OCI-LY7 (cell line): ENCODE measurements around the gene ARPC5L.

Source experiments
- EZH2phosphoT487 ChIP-seq: fragments of 200-600 bp; sonication (generic); IDR thresholded peaks from 2 replicates; pipeline ENCODE4 v1.6.1; 2018; ENCODE audit warnings: low read depth, borderline replicate concordance, mild to moderate bottlenecking, mixed run types, antibody characterized with exemption, low read length, moderate library complexity, mixed read lengths
- TF ChIP-seq, protein P1 (sequence below): fragments of 200-600 bp; sonication (generic); conservative IDR thresholded peaks from 2 replicates; pipeline ENCODE4 v1.5.1; 2014; ENCODE audit warnings: mild to moderate bottlenecking, antibody characterized with exemption, low read length, moderate library complexity, mixed read lengths

DNA sequence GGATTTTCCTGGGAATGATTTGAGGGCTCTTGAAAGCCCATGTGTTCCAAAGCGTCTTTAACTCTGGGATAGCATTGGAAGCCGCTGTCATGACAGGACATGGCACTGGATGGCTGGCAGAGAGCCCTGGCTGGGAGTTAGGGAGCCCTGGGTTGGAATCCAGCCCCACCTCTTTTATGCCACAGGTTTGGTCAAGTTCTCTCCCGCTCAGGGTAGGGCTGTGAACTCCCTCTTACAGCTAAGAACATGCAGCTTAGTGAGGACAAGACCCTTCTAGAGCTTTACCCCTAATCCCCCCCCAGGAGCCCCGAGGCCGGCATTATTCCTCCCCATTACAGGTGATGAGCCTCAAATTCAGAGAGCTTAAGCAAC lies 47.8 kb upstream of the ARPC5L start:
- TF ChIP-seq, protein P1, sequence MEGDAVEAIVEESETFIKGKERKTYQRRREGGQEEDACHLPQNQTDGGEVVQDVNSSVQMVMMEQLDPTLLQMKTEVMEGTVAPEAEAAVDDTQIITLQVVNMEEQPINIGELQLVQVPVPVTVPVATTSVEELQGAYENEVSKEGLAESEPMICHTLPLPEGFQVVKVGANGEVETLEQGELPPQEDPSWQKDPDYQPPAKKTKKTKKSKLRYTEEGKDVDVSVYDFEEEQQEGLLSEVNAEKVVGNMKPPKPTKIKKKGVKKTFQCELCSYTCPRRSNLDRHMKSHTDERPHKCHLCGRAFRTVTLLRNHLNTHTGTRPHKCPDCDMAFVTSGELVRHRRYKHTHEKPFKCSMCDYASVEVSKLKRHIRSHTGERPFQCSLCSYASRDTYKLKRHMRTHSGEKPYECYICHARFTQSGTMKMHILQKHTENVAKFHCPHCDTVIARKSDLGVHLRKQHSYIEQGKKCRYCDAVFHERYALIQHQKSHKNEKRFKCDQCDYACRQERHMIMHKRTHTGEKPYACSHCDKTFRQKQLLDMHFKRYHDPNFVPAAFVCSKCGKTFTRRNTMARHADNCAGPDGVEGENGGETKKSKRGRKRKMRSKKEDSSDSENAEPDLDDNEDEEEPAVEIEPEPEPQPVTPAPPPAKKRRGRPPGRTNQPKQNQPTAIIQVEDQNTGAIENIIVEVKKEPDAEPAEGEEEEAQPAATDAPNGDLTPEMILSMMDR: no peak
- TF ChIP-seq EZH2phosphoT487: no peak
